Fibroblast of lung (primary cell): ENCODE data around the gene FAAP20. TPM values are rescaled to one million over a fixed set of nuclear protein-coding genes. Genes with fewer than 3 reads are reported as not detected.

ENCODE experiments used
- DNase-seq, 2 donors: peaks; one replicate each; pipeline versions ENCODE4 v3.0.0 to v3.0.0-alpha.2; 2010; ENCODE audit warnings: low read depth in 2 of 2
- H2AFZ ChIP-seq: 2 replicates; pipeline ENCODE4 v1.5.1; 2012; ENCODE audit warnings: low read length, control low read depth, inconsistent platforms
- H3K27ac ChIP-seq: 2 replicates; pipeline ENCODE4 v1.5.1; 2011; ENCODE audit warnings: low read length, control low read depth; ENCODE audit not compliant: insufficient read depth
- H3K27me3 ChIP-seq: 2 replicates; pipeline ENCODE4 v1.5.1; 2011; ENCODE audit warnings: mild to moderate bottlenecking, low read length; ENCODE audit not compliant: control insufficient read depth, insufficient read depth
- H3K36me3 ChIP-seq: 2 replicates; pipeline ENCODE4 v1.5.1; 2011; ENCODE audit warnings: low read length; ENCODE audit not compliant: control insufficient read depth, insufficient read depth
- H3K4me1 ChIP-seq: 2 replicates; pipeline ENCODE4 v1.5.1; 2011; ENCODE audit warnings: low read length; ENCODE audit not compliant: control insufficient read depth, insufficient read depth; ENCODE audit errors: extremely low read depth
- H3K4me2 ChIP-seq: 2 replicates; pipeline ENCODE4 v1.5.1; 2011; ENCODE audit warnings: low read length, control low read depth; ENCODE audit not compliant: insufficient read depth; ENCODE audit errors: extremely low read depth
- H3K4me3 ChIP-seq, 4 experiments: fragments of 200-600 bp in 1 of 4; sonication (generic) in 1 of 4; replicated peaks in 1 of 4; 2 replicates each; pipeline ENCODE4 v1.5.1; 2011 to 2016; ENCODE audit warnings: low read length in 4 of 4, low read depth in 3 of 4, mild to moderate bottlenecking in 3 of 4, control low read depth in 2 of 4, inconsistent platforms in 1 of 4, mixed read lengths in 1 of 4; ENCODE audit not compliant: insufficient read depth in 1 of 4; ENCODE audit errors: control extremely low read depth in 1 of 4
- H3K79me2 ChIP-seq: 2 replicates; pipeline ENCODE4 v1.5.1; 2012; ENCODE audit warnings: mild to moderate bottlenecking, low read length, inconsistent platforms; ENCODE audit not compliant: control insufficient read depth, insufficient read depth
- H3K9ac ChIP-seq: 2 replicates; pipeline ENCODE4 v1.5.1; 2011; ENCODE audit warnings: mild to moderate bottlenecking, low read length, control low read depth; ENCODE audit not compliant: insufficient read depth
- H3K9me3 ChIP-seq: 2 replicates; pipeline ENCODE4 v1.5.1; 2012; ENCODE audit warnings: low read depth, low read length; ENCODE audit not compliant: control insufficient read depth, insufficient read depth
- H4K20me1 ChIP-seq: 2 replicates; pipeline ENCODE4 v1.5.1; 2011; ENCODE audit warnings: low read length; ENCODE audit not compliant: control insufficient read depth, insufficient read depth; ENCODE audit errors: extremely low read depth
- EZH2 ChIP-seq: IDR thresholded peaks from 2 replicates; pipeline ENCODE4 v1.5.1; 2012; ENCODE audit warnings: low read length, control low read depth, mild to moderate bottlenecking; ENCODE audit errors: missing control alignments
- polyA plus RNA-seq, 2 donors: library from polyadenylated mRNA; depleted of rRNA in 1 of 2; stranded (reverse) in 1 of 2; unstranded in 1 of 2; fragments of >200 nt; gene quantifications; 2 replicates each; pipeline ENCODE4 v1.2.1, GENCODE V29; 2011 to 2012; ENCODE audit warnings: missing spikeins in 1 of 2
- total RNA-seq: library from RNA; depleted of rRNA; stranded (reverse); fragments of >200 nt; gene quantifications from 2 replicates; pipeline ENCODE4 v1.2.1, GENCODE V29; 2014
- TF ChIP-seq, protein P1 (sequence below), 2 donors: IDR thresholded peaks in 1 of 2; conservative IDR thresholded peaks in 1 of 2; 1 replicate in 1 of 2; 2 replicates in 1 of 2; pipeline ENCODE4 v1.5.1; 2011 to 2012; ENCODE audit warnings: low read length in 2 of 2, control low read depth in 1 of 2, inconsistent platforms in 1 of 2, low read depth in 1 of 2, mild to moderate bottlenecking in 1 of 2

Gene FAAP20
- total and polyA plus RNA-seq, 2 donors (not counting 1 experiment from before 2014, with no cell fraction given) = 8.2 to 21.5 TPM

DNA sequence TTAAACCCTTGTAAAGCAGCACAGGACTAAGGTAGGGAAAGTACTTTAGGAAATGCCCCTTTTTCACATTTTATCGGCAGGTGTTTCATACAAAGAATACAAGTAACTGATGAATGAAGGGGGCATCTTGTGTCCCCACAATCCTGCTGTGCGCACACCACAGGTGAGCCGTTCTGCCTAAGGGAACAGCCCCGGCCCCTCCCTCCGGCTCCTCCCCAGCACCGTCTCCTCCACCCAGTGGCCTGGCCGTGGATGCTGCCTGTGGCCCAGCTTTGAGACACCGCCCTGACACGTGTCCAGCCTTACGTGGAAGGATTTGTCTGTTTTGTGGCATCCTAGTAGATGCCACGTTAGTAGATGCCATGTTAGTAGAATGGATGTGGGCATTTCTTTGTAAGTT is 12.8 kb downstream of the FAAP20 start:
- Histone ChIP-seq H4K20me1 (no peaks in the 10 kb centered on the region), H3K27me3 (no peaks in the 10 kb centered on the region), H3K27ac (no peak overlapping the region), H3K36me3 (no peaks in the 10 kb centered on the region), H3K4me2 (no peak overlapping the region), H3K4me3 (no peak overlapping the region), H3K79me2 (no peaks in the 10 kb centered on the region), H2AFZ (no peak overlapping the region), H3K9ac (no peak overlapping the region), H3K4me1 (no peaks in the 10 kb centered on the region), H3K9me3 (no peaks in the 10 kb centered on the region)
- no peak for DNase-seq
- no peak for TF ChIP-seq EZH2

DNA sequence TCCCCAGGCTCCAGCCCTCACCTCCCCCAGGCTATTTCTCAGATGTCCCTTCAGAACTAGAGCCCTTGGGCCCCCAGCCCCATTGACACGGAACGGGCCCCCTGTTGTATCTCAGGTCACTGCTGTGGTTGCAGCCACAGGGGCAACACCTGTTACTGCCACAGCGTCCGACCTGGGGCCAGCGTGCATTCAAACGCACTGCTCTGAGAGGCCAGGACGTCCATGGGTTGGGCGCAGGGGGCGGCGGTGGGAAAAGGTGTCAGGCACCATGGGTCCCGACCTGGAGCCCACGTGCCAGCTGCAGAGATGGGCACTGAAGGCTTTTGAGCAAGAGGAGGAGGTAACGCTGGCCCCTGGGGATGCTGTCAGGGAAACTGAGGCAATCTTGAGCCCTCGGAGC is 13.3 kb downstream of the FAAP20 start:
- Histone ChIP-seq H3K4me3 (no peak overlapping the region), H3K79me2 (no peaks in the 10 kb centered on the region), H3K36me3 (no peaks in the 10 kb centered on the region), H2AFZ (no peak overlapping the region), H4K20me1 (no peaks in the 10 kb centered on the region), H3K4me1 (no peaks in the 10 kb centered on the region), H3K27me3 (no peaks in the 10 kb centered on the region), H3K27ac (no peak overlapping the region), H3K9ac (no peak overlapping the region), H3K4me2 (no peak overlapping the region), H3K9me3 (no peaks in the 10 kb centered on the region)
- TF ChIP-seq, protein P1, sequence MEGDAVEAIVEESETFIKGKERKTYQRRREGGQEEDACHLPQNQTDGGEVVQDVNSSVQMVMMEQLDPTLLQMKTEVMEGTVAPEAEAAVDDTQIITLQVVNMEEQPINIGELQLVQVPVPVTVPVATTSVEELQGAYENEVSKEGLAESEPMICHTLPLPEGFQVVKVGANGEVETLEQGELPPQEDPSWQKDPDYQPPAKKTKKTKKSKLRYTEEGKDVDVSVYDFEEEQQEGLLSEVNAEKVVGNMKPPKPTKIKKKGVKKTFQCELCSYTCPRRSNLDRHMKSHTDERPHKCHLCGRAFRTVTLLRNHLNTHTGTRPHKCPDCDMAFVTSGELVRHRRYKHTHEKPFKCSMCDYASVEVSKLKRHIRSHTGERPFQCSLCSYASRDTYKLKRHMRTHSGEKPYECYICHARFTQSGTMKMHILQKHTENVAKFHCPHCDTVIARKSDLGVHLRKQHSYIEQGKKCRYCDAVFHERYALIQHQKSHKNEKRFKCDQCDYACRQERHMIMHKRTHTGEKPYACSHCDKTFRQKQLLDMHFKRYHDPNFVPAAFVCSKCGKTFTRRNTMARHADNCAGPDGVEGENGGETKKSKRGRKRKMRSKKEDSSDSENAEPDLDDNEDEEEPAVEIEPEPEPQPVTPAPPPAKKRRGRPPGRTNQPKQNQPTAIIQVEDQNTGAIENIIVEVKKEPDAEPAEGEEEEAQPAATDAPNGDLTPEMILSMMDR (conservative IDR thresholded peaks at IDR 0.05 in 1 of 2, IDR thresholded peaks at IDR 0.05 in 1 of 2; ENCODE audit: low read depth in 1 of 2, low read length in 2 of 2) = no peak
- TF ChIP-seq EZH2 = no peak
- DNase-seq = no peak

DNA sequence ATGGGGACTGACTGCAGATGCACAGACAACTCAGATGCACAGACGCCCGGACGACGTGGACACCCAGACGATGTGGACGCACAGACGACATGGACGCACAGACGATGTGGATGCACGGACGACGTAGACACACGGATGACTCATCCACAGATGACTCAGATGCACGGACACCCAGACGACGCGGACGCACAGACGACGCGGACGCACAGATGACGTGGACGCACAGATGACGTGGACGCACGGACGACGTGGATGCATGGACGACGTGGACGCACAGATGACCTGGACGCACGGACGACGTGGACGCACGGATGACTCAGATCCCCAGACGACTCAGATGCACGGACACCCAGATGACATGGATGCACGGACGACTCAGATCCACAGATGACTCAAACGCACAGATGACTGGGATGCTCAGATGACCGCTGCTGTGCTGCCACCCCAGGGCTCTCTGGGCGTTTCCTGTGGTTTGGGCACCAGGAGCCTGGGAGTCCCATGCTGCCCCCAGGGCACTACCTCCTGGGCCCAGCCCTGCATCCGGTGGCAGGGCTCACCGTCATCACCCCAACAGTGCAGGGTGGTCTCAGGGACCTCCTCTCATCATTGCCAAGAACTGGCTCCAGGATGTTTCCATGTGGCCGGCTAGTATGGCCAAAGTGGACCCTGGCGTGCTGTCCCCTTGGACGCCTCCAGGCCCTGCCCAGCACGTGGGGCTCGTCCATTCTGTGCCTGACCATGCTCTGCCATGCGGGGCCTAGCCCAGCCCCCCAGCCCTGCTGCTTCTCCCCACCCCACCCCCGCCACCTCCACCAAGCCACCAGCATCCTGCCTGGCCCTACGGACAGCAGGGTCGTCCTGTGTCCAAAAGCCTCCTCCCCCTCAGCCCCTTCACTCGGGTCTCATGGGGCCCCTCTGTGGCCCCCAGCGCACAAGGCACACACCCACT is 14.0 kb downstream of the FAAP20 start:
- no peaks in the 10 kb centered on the region for H3K27me3 ChIP-seq
- H3K4me1 ChIP-seq = no peaks in the 10 kb centered on the region
- TF ChIP-seq, protein P1 (conservative IDR thresholded peaks at IDR 0.05 in 1 of 2, IDR thresholded peaks at IDR 0.05 in 1 of 2; ENCODE audit: low read depth in 1 of 2, low read length in 2 of 2) = no peak
- no peak for TF ChIP-seq EZH2
- no peak overlapping the region for H3K27ac ChIP-seq
- H3K36me3 ChIP-seq = no peaks in the 10 kb centered on the region
- H3K9me3 ChIP-seq = no peaks in the 10 kb centered on the region
- no peaks in the 10 kb centered on the region for H3K79me2 ChIP-seq
- no peaks in the 10 kb centered on the region for H4K20me1 ChIP-seq
- H3K4me3 ChIP-seq = no peak overlapping the region
- H3K4me2 ChIP-seq = no peak overlapping the region
- H2AFZ ChIP-seq = no peak overlapping the region
- no peak for DNase-seq
- no peak overlapping the region for H3K9ac ChIP-seq
